GM04504 (cell line): ENCODE data around the gene MC5R.
"Not testable (repeated sequence)": the region's sequence is repeated elsewhere in the genome, so short reads cannot be mapped to it uniquely, and the experiment has no call there.

Experiments
- DNase-seq: peaks from one replicate; pipeline ENCODE4 v3.0.0-alpha.2; 2012; ENCODE audit warnings: low read depth

MC5R gene

DNA sequence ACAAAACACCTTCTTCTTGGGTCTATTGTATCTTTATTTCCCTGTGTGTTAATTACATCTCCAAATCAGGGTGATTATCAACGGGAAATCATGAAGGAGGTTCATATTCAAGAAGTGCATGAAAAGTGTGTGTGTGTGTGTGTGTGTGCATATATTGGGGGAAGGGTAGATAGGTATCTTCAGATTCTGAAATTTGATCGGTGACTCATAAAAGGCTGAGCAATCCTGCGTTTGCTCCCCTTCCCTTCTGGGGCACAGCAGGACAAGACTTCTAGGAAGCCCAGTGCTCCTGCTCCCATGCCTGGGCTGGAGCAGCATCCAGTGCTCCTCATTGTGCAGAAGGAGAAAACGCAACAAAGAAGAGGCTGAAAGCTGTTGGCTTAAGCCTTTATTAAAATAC is 25.8 kb downstream of the MC5R start:
- DNase-seq, result no peak

DNA sequence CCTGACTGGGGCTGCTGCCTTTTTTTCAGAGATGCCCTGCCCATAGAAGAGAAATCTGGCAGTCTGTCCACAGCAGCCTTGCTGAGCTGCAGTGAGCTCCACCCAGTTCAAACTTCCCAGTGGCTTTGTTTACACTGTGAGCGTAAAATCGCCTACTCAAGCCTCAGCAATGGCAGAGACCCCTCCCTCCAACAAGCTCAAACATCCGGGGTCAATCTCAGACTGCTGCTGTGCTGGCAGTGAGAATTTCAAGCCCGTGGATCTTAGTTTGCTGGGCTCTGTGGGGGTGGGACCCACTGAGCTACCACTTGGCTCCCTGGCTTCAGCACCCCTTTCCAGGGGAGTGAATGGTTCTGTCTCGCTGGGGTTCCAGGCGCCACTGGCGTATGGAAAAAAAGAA is 38.9 kb downstream of the MC5R start:
- DNase-seq, result not testable (repeated sequence)

DNA sequence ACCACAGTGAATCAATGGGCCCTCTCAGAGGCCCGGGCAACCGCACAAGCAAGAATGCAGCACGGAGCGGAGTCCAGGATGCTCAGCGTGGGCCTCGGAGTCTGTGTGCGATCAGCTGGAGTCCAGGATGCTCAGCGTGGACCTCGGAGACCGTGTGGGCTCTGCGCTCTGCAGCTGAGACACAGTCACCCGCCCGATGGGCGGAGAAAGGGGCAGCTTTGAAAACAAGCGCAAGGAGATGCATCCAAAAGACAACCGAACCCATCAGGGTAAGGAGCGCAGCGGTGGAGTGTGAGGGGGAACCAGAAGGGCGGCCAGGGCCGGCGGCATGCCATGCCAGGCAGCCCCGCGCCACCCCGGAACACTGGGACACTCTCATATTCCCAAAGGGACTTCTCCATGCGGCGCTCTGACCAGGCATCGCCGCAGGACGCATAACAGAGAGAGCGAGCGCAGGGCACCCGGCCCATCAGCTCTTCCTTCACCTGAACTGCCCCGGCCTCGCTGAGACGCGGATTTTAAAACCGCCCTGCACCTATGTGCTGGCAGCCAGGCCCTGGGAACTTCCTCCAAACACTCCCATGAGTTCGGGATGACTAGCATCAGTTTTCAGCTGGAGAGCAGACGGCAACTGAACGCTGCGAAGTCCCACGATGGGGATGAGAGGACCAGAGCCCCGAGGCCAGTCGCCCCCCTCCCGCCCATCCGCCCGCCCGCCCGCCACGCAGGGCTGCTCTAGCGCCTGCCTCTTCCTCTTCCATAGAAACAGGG is 44.7 kb downstream of the MC5R start:
- no peak for DNase-seq

DNA sequence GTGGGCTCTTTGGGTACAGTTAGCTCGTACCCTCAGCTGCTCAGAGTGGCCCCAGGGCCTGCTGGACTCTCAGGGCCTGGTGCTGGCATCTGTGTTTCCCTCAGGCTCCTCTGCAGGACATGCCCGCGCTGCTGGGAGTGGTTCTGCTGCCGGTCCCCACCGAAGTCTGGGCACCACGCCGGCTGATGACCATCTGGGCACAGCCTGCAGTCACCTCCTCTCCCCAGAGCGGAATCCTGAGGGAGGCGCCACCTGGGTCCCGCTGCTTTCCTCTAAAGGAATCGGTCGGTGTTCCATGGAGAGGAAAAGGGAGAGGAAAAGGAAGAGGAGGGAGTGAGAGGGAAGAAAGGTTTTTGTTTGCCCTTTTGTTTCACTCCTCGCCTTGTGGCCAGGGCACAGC is 47.8 kb downstream of the MC5R start:
- no peak for DNase-seq

DNA sequence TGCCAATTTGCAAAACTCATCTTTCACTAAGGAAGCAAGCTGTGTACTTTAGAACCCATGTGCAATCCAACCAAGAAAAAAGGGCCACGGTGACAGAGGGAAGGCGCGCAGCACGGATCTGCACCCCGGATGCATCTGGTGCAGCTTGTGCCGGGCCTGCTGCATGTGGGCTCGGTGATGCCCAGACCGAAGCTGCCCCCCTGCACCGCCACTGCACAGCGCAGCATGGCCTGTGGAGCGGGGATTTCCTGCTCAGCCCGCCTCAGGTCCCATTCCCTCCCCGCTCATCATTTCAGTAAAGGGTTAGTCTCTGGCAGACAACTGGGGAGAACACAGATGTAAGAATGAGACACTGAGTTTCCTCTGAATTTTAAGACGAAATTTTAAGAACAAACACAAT is 48.4 kb downstream of the MC5R start:
- no peak for DNase-seq

DNA sequence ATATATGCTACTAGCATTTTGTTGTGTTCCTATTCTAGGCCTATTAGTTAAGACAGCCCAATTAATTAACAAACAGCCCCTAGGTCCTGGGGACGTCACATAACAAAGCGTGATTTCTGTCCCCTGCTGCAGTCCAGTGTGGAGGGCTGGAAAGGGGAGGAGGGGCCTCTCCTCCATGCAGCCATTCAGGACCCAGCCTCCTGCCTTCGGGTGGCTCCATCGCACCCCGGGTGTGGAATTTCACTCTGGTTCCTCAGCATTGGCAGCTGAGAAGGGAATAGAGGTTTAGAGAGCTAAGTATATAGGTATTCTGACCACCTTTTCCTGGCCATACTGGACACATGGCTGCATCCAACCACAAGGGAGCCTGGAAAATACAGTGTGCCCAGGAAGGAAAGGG is 49.0 kb downstream of the MC5R start:
- DNase-seq, result no peak

DNA sequence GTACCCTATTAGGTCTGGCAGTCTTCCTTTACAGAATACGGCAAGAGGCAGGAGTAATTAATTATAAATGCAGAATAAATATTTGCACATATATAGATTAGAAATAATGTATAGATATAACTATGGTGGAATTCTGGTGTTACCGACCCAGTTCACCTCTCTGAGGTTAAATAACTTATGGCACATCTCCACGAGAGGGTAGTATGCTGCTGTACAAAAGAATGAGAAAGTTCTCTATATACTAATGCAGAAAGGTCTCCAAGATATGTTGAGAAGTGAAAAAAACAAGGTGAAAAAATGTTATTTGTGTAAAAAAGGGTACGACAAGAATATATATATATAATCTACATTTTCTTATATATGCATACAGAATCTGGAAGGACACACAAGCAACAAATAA is 50.6 kb downstream of the MC5R start:
- no peak for DNase-seq
